8988T (cell line): Measurements from ENCODE around the gene RAD51B.
A peak's percentile ranks its signal among the peaks of the same experiment; 100 is the strongest.

ENCODE experiments used
- DNase-seq: peaks from one replicate; pipeline ENCODE4 v3.0.0; 2011

Gene RAD51B

GRCh38 chr14:68482018-68482417 is 662.4 kb downstream of the RAD51B start:
- no peak for DNase-seq

- DNase-seq = no peak
Observed at GRCh38 chr14:68482772-68483395, 663.3 kb downstream of the RAD51B start.

GRCh38 chr14:68486033-68486732 is 666.6 kb downstream of the RAD51B start:
- DNase-seq = no peak

GRCh38 chr14:68486809-68487208 is 667.2 kb downstream of the RAD51B start:
- DNase-seq = no peak

GRCh38 chr14:68487805-68488590 is 668.4 kb downstream of the RAD51B start:
- no peak for DNase-seq

DNA sequence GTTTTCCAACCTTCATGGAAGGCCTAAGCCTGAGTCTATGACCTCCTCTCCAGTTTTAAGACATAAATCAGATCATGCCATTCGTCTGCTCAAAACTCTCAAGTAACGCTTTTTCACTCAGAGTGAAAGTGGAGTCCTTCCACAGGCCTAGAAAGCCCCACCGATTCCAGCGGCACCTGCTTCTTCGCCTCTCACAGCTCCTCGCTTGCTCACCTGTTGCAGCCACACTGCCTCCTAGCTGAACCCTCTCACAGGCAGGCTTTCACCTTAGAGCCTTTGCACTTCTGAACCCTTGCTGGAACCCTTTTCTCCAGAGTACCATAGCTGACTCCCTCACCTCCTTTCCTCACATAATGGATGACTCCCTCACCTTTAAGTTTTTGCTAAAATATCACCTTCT is 672.2 kb downstream of the RAD51B start:
- no peak for DNase-seq

GRCh38 chr14:68492381-68493151 is 673.0 kb downstream of the RAD51B start:
- DNase-seq = no peak

DNA sequence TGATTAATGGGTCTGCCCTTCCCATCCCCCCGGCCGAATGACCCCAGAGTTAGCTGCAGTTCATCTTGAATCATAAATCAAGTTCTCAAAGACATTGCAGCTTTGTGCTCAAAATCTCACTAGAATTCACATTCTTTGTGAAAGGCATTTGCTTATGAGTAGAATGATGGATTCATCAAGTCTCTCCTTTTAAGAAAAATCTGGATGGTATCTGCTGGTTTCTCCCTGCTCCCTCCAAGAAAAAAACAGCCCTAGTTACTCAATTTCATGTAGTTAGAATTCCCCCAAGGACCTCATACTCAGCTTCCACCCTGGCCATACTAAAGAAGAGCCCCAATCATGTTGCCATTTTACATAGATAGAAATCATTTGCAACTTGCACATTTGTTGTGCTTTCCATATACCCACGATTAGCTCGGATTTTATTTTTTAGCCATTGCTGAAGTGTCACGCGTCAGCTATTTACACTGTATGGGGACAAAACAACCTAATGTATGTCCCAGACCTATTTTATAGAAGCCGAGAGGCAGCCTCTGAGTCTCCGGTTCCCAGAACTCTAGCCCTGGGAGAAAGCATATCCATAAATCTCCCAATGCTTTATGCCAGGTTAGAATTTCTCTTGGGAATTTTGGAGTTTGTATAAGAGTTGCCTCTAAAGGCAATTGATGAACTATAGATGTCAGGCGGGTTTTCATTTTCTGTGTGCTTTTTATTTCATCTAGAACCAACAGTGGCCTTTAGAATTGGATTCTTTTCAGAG is 673.8 kb downstream of the RAD51B start:
- no peak for DNase-seq

GRCh38 chr14:68495101-68496039 is 675.8 kb downstream of the RAD51B start:
- DNase-seq = peak; percentile 18

DNA sequence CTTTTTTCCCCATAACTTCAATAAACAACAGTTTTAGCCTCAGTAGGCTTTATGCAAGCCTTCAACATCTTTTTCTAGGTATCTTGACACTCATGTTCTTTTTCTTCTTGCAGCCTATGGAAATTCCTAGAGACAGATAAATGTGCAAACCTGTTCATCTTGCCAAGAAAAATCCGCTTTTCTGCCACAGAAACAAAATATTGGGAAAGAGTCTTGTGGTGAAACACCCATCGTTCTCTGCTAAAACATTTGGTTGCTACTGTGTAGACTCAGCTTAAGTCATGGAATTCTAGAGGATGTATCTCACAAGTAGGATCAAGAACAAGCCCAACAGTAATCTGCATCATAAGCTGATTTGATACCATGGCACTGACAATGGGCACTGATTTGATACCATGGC is 677.4 kb downstream of the RAD51B start:
- DNase-seq = no peak

- no peak for DNase-seq
Observed at GRCh38 chr14:68499451-68499850, 679.9 kb downstream of the RAD51B start.

DNA sequence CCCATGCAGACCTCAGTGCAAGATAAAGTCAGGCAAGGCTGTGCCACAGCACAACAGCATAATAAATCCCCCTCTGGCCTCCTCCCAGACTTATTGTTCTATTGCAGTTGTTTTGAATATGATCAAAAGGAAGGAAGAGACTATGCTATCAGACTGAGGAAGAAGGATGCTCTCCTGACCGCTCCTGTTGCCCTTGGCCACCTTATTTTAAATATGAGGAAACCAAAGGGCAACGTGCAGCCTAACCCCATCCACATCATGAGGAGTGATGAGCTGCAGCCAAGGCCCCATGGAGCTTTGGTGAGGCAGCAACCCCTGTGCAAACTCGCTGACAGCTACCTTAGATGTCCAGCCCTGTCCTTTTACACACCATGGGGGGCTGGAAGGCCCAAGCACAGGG is 681.6 kb downstream of the RAD51B start:
- DNase-seq = no peak

GRCh38 chr14:68501614-68502052 is 682.1 kb downstream of the RAD51B start:
- DNase-seq = no peak

DNA sequence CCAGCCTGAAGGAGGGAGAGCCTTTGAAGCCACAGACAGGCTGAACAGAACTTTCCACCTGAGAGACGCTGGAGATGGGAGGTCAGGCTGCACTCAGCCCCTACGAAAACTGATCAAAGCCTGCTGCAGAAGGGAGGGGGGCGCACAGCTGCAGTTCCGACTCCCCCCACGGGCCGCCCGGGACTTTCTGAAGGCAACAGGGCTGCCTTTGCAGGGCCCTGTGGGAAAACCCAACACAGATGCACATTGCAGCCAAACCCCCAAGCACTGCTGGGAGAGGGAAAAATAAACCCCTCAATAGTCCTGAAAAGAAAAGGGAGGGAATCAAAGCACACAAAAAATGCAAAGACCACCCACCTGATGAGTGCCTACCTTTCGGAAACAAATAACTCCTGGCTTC is 682.7 kb downstream of the RAD51B start:
- DNase-seq = no peak

GRCh38 chr14:68503186-68503825 is 683.7 kb downstream of the RAD51B start:
- no peak for DNase-seq

GRCh38 chr14:68504861-68505260 is 685.3 kb downstream of the RAD51B start:
- no peak for DNase-seq

DNA sequence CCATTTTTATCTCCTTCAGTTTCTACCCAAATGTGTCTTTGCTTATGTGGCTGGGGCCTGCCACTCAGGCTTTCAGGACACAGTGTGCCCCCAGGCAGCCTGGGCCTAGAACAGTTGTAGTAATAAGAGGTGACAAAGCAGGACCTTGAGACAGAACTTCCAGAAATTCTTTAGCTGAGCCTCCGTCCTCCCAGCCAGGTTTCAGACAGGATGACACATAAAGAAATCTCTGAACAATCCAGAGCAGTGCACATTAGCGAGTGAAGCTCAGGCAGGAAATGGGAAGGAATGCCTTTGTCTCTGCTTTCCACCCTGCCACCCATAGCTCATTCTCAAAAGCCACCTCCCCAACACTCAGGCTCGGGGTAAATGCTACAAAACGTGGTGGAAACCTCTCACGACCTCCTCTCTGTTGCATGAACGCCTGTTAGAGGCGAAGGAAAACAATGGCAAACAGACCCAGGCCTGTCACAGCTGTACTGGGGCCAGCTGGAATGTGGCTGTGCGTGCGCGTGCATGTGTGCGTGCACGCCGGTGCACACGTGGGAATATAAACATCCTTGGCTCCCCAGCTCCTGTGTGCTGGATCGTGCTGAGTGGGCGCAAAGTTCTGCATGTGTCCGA is 686.6 kb downstream of the RAD51B start:
- DNase-seq = peak; percentile 37

DNA sequence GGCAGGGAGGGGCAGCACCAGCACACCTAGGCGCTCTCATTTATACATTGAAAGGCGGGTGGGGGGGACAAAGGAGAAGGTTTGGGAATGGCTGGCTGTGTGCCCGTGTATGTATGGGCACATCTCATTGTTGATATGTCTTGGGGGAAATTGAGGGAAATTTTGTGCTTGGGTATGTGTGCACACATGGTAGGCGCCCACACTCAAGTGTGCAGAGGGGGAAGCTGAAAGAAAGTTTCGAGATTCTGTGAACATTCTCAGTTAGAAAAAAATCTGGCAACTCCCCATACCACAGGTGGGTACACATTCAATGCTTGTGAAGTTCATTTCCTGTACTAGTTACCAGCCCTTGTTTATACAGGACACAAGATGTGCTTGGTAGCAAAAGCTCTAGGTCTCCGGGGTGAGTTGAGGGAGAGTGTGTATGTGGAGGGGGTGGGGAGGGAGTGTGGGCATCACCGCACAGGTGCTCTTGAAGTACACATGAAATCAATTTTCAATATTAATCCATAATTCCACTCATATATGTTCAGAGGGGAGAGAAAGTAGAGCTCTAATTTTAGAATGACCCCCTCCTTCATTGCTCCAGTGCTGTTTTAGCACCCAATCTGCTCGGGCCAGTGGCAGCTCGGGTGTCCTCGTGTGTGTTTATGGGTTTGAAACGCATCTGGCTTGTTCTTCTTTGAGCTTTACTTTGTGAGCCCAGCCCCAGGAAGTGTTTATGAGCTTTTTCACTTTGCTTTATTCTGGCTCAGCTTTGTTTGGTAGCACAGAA is 687.3 kb downstream of the RAD51B start:
- DNase-seq = no peak

GRCh38 chr14:68507544-68508081 is 688.0 kb downstream of the RAD51B start:
- no peak for DNase-seq
